Prostate gland (tissue), 2 donors: ENCODE data around the gene SCYGR3.

Source experiments
- CTCF ChIP-seq, 4 experiments: fragments of 200-600 bp in 2 of 4; fragments of 450-650 bp in 2 of 4; sonication (generic) in 2 of 4; IDR thresholded peaks; 1 replicate in 3 of 4; 2 replicates in 1 of 4; pipeline ENCODE4 v1.5.1; 2016 to 2019; ENCODE audit warnings: antibody characterized with exemption in 4 of 4, mild to moderate bottlenecking in 2 of 4, moderate library complexity in 2 of 4
- POLR2A ChIP-seq: fragments of 450-650 bp; IDR thresholded peaks from one replicate; pipeline ENCODE4 v1.6.1; 2016; ENCODE audit warnings: antibody characterized with exemption, mild to moderate bottlenecking
- POLR2AphosphoS5 ChIP-seq: sonication (generic); formaldehyde crosslinking; IDR thresholded peaks from one replicate; pipeline ENCODE4 v1.6.1; 2017; ENCODE audit warnings: antibody characterized with exemption

GRCh38 chr2:227576812-227577211, 37.8 kb downstream of the SCYGR3 start:
- no peak for TF ChIP-seq CTCF (IDR thresholded peaks at IDR 0.05)
- no peak for TF ChIP-seq POLR2A
- no peak for TF ChIP-seq POLR2AphosphoS5
